CD8-positive, alpha-beta memory T cell (primary cell): ENCODE measurements around the gene PLD6. TPM values are rescaled to one million over a fixed set of nuclear protein-coding genes. Genes with fewer than 3 reads are reported as not detected.

Experiments
- CTCF ChIA-PET: fragments of 350-600 bp; sonication (Branson Sonifier 250); formaldehyde crosslinking; loops from one replicate; lab custom pipeline; 2021; ENCODE audit warnings: antibody characterized with exemption; lab: Charles Lee
- POLR2A ChIA-PET: fragments of 350-600 bp; sonication (Branson Sonifier 250); formaldehyde crosslinking; loops from one replicate; lab custom pipeline; 2021; ENCODE audit warnings: antibody characterized with exemption; lab: Charles Lee
- DNase-seq, 5 donors: peaks; one replicate each; pipeline versions ENCODE4 v3.0.0 to v3.0.0-alpha.2; 2020 to 2022; ENCODE audit warnings: mixed read lengths in 1 of 5
- H3K27ac ChIP-seq: one replicate; pipeline ENCODE4 v1.7.0; 2013; ENCODE audit warnings: low read depth, mild to moderate bottlenecking, low read length, moderate library complexity
- H3K27me3 ChIP-seq: 2 replicates; pipeline ENCODE4 v1.7.0; 2013; ENCODE audit warnings: low read length, mild to moderate bottlenecking; ENCODE audit not compliant: insufficient read depth, poor library complexity, severe bottlenecking
- H3K36me3 ChIP-seq: 2 replicates; pipeline ENCODE4 v1.7.0; 2013; ENCODE audit warnings: mild to moderate bottlenecking, low read length, moderate library complexity; ENCODE audit not compliant: insufficient read depth
- H3K4me1 ChIP-seq: 2 replicates; pipeline ENCODE4 v1.7.0; 2013; ENCODE audit warnings: mild to moderate bottlenecking, low read length, moderate library complexity; ENCODE audit not compliant: insufficient read depth
- H3K4me3 ChIP-seq: 2 replicates; pipeline ENCODE4 v1.7.0; 2013; ENCODE audit warnings: mild to moderate bottlenecking, low read length
- H3K9me3 ChIP-seq: 2 replicates; pipeline ENCODE4 v1.7.0; 2013; ENCODE audit warnings: mild to moderate bottlenecking, low read length
- H3K27ac Mint-ChIP-seq, 8 donors: one replicate each; pipeline ENCODE4 v1.8.0; 2020 to 2021; ENCODE audit warnings: mixed read lengths in 8 of 8, mild to moderate bottlenecking in 6 of 8, inconsistent platforms in 3 of 8, moderate library complexity in 3 of 8
- H3K27me3 Mint-ChIP-seq, 2 donors: one replicate each; pipeline ENCODE4 v1.8.0; 2020 to 2021; ENCODE audit warnings: mixed read lengths in 2 of 2, mild to moderate bottlenecking in 1 of 2, moderate library complexity in 1 of 2
- H3K36me3 Mint-ChIP-seq, 3 donors: one replicate each; pipeline ENCODE4 v1.8.0; 2020 to 2021; ENCODE audit warnings: mixed read lengths in 3 of 3, inconsistent platforms in 1 of 3, mild to moderate bottlenecking in 1 of 3
- H3K4me1 Mint-ChIP-seq, 3 donors: one replicate each; pipeline ENCODE4 v1.8.0; 2020 to 2021; ENCODE audit warnings: mixed read lengths in 3 of 3, inconsistent platforms in 1 of 3, mild to moderate bottlenecking in 1 of 3
- H3K4me3 Mint-ChIP-seq, 7 donors: one replicate each; pipeline ENCODE4 v1.8.0; 2020 to 2021; ENCODE audit warnings: mixed read lengths in 7 of 7, mild to moderate bottlenecking in 6 of 7, moderate library complexity in 4 of 7, inconsistent platforms in 2 of 7
- H3K9me3 Mint-ChIP-seq, 5 donors: one replicate each; pipeline ENCODE4 v1.8.0; 2020 to 2022; ENCODE audit warnings: mixed read lengths in 5 of 5, mild to moderate bottlenecking in 3 of 5, moderate library complexity in 2 of 5, inconsistent platforms in 1 of 5
- polyA plus RNA-seq: library from polyadenylated mRNA; unstranded; fragments of 300-500 nt; fragmentation: Illumina TruSeq; gene quantifications from one replicate; pipeline ENCODE4 v1.2.3, GENCODE V29; 2021
- total RNA-seq, 2 experiments: library from RNA; stranded (reverse); gene quantifications; one replicate each; pipeline ENCODE4 v1.2.3, GENCODE V29; 2021

The PLD6 gene
- total and polyA plus RNA-seq, 3 experiments from 2014 or later: 6.9 to 28.4 (median 26.5) TPM

- no peaks in the 10 kb centered on the region for H3K9me3 Mint-ChIP-seq
- peak overlapping the region in 7 of 8 donors; percentile 36 to 98 (median 88) for H3K27ac Mint-ChIP-seq
- H3K27me3 Mint-ChIP-seq: no peaks in the 10 kb centered on the region
Observed at GRCh38 chr17:17152385-17152784, 53.7 kb downstream of the PLD6 start.

GRCh38 chr17:17151962-17152361 is 54.2 kb downstream of the PLD6 start:
- no peak overlapping the region for H3K27ac ChIP-seq
- H3K4me3 Mint-ChIP-seq: no peak overlapping the region
- peaks cover 27 to 40% (median 32%) of the 10 kb centered on the region in 3 donors for H3K4me1 Mint-ChIP-seq
- ChIA-PET POLR2A (no interaction called here), CTCF (interaction anchor here (1.1 to 1.4 kb wide), 2 partner anchors 9 to 13 kb away, joined by 3 read pairs; no protein-coding TSS in a partner anchor)
- peaks cover 26% of the 10 kb centered on the region for H3K4me1 ChIP-seq
- H3K27me3 ChIP-seq: no peaks in the 10 kb centered on the region
- no peaks in the 10 kb centered on the region for H3K27me3 Mint-ChIP-seq
- DNase-seq: no peak
- peaks cover 0 to 88% (median 22%) of the 10 kb centered on the region in 3 donors for H3K36me3 Mint-ChIP-seq
- H3K27ac Mint-ChIP-seq: peak overlapping the region in 6 of 8 donors; percentile 19 to 98 (median 80)
- peaks cover 42% of the 10 kb centered on the region for H3K36me3 ChIP-seq
- no peaks in the 10 kb centered on the region for H3K9me3 ChIP-seq
- H3K9me3 Mint-ChIP-seq: no peaks in the 10 kb centered on the region
- no peak overlapping the region for H3K4me3 ChIP-seq

More at GRCh38 chr17:17152385-17152784, 53.7 kb downstream of the PLD6 start:
- H3K9me3 ChIP-seq: no peaks in the 10 kb centered on the region
- H3K4me3 ChIP-seq: no peak overlapping the region
- no peak overlapping the region for H3K27ac ChIP-seq
- CTCF ChIA-PET: interaction anchor here (1.1 to 1.4 kb wide), 2 partner anchors 10 to 12 kb away, joined by 3 read pairs; no protein-coding TSS in a partner anchor
- peaks cover 26% of the 10 kb centered on the region for H3K4me1 ChIP-seq
- H3K27me3 ChIP-seq: no peaks in the 10 kb centered on the region
- H3K36me3 ChIP-seq: peaks cover 43% of the 10 kb centered on the region
- Mint-ChIP-seq H3K4me3 (peak overlapping the region in 4 of 7 donors; percentile 19 to 65 (median 56)), H3K4me1 (peaks cover 27 to 40% (median 32%) of the 10 kb centered on the region in 3 donors), H3K36me3 (peaks cover 0 to 88% (median 22%) of the 10 kb centered on the region in 3 donors)
- POLR2A ChIA-PET: no interaction called here
- no peak for DNase-seq

- Histone ChIP-seq H3K4me1 (peaks cover 26% of the 10 kb centered on the region), H3K27me3 (no peaks in the 10 kb centered on the region), H3K36me3 (peaks cover 39% of the 10 kb centered on the region), H3K4me3 (no peak overlapping the region), H3K27ac (no peak overlapping the region), H3K9me3 (no peaks in the 10 kb centered on the region)
- ChIA-PET POLR2A (no interaction called here), CTCF (no interaction called here)
- DNase-seq: no peak
- no peak overlapping the region for H3K4me3 Mint-ChIP-seq
- H3K27ac Mint-ChIP-seq: peak overlapping the region in 6 of 8 donors; percentile 53 to 89 (median 70)
- H3K27me3 Mint-ChIP-seq: no peaks in the 10 kb centered on the region
- H3K4me1 Mint-ChIP-seq: peaks cover 29 to 44% (median 35%) of the 10 kb centered on the region in 3 donors
- H3K36me3 Mint-ChIP-seq: peaks cover 0 to 88% (median 24%) of the 10 kb centered on the region in 3 donors
- no peaks in the 10 kb centered on the region for H3K9me3 Mint-ChIP-seq
Observed at GRCh38 chr17:17151541-17151940, 54.6 kb downstream of the PLD6 start.

DNA sequence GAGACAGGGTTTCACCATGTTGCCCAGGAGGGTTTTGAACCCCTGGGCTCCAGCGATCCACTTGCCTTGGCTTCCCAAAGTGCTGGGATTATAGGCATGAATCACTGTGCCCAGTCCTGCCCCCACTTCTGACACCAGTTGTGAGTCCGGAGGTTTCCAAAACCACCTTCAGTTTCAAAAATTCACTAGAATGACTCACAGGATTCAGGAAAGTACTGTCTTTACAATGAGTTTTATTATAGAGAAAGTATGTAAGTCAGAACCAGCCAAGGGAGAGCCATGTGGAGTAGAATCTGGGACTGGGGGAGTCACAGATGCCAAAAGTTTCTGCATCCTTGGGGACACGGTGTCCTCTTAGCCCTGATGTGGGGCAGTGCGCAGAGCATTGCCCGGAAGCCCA is 55.1 kb downstream of the PLD6 start:
- Histone ChIP-seq H3K36me3 (peaks cover 44% of the 10 kb centered on the region), H3K27ac (no peak overlapping the region), H3K9me3 (no peaks in the 10 kb centered on the region), H3K4me3 (no peak overlapping the region), H3K27me3 (no peaks in the 10 kb centered on the region), H3K4me1 (peaks cover 26% of the 10 kb centered on the region)
- Mint-ChIP-seq H3K27me3 (no peaks in the 10 kb centered on the region), H3K9me3 (no peaks in the 10 kb centered on the region), H3K4me3 (no peak overlapping the region), H3K4me1 (peaks cover 29 to 47% (median 35%) of the 10 kb centered on the region in 3 donors), H3K27ac (peak overlapping the region in 4 of 8 donors; percentile 43 to 89 (median 66)), H3K36me3 (peaks cover 0 to 88% (median 24%) of the 10 kb centered on the region in 3 donors)
- CTCF ChIA-PET: no interaction called here
- DNase-seq: no peak
- POLR2A ChIA-PET: no interaction called here

Other genes with a start within 250 kb of the PLD6 start
- not detected for gene TNFRSF13B, start 234.2 kb downstream of the PLD6 start, total RNA-seq
- not detected for gene TNFRSF13B, start 234.2 kb downstream of the PLD6 start, polyA plus RNA-seq
- 100 to 1,000 TPM; 174 to 184 TPM for gene MPRIP, start 163.9 kb downstream of the PLD6 start, total RNA-seq
- 40.3 TPM for gene MPRIP, start 163.9 kb downstream of the PLD6 start, polyA plus RNA-seq
- 10 to 100 TPM; 26.9 to 30.7 TPM for gene FLCN, start 30.8 kb upstream of the PLD6 start, total RNA-seq
- gene FLCN, start 30.8 kb upstream of the PLD6 start, polyA plus RNA-seq: 3.8 TPM
- gene COPS3, start 74.9 kb upstream of the PLD6 start, total RNA-seq: 100 to 1,000 TPM; 132 to 137 TPM
- 86.3 TPM for gene COPS3, start 74.9 kb upstream of the PLD6 start, polyA plus RNA-seq
- gene NT5M, start 97.0 kb upstream of the PLD6 start, total RNA-seq: 1 to 10 TPM; 5.4 to 6.6 TPM
- 3.0 TPM for gene NT5M, start 97.0 kb upstream of the PLD6 start, polyA plus RNA-seq